Stimulated activated CD4-positive, alpha-beta T cell treated with anti-CD3 and anti-CD28 coated beads, Interleukin-2, amount 100 ng/mL, for 24 hours (primary cell): Measurements from ENCODE around the gene DCAF12L2.
A peak's percentile ranks its signal among the peaks of the same experiment; 100 is the strongest.
"Not testable (repeated sequence)": the region's sequence is repeated elsewhere in the genome, so short reads cannot be mapped to it uniquely, and the experiment has no call there.

Source experiments
- DNase-seq, 2 donors: peaks; one replicate each; pipeline ENCODE4 v3.0.0-alpha.2; 2020

The DCAF12L2 gene

DNA sequence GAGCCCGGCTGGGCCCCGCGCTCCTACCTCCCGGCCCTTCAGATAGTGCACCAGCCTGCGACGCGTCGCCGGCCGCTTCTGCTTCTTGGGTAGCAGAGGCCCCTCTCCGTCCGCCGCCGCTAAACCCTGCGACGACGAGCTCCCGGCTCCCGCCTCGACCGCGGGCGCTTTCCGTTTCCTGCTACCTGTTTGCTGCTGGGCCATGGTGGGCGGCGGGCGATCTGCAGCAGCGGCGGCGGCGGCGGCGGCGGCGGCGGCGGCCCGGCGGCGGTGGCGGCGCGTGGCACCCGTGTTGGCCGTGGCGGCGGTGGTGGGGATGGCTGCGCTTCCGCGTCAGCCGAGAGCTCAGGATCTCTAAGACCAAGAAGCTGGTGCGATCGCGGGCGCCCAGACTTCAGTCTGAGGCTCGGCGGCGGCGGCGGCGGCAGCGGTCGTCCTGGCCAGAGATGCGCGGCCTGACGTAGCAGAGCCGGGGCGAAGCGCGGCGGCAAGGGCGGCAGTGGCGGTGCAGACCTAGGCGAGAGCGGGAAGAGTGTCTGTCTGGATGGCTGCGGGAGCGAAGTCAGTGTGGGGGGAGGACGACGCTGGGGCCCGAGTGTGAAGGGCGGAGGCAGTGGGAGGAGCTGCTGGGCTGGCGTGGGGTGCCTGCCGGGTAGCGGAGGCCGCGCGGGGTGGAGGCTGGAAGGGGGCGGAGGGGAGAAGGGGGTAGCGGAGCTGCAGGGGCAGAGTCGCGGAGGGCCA, at the start of gene DCAF12L2:
DCAF12L2 (minus strand) TSS at position 569 of the 741 bp plus-strand sequence; CDS start at position 204, 365 bp downstream.
- DNase-seq = peak in 1 of 2 donors; percentile 3

DNA sequence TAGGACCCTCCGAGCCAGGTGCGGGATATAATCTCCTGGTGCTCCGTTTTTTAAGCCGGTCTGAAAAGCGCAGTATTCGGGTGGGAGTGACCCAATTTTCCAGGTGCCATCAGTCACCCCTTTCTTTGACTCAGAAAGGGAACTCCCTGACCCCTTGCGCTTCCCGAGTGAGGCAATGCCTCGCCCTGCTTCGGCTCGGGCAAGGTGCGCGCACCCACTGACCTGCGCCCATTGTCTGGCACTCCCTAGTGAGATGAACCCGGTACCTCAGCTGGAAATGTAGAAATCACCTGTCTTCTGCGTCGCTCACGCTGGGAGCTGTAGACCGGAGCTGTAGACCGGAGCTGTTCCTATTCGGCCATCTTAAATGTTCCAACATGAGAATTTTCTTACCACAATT, 24.8 kb upstream of the DCAF12L2 start:
- DNase-seq = not testable (repeated sequence)

DNA sequence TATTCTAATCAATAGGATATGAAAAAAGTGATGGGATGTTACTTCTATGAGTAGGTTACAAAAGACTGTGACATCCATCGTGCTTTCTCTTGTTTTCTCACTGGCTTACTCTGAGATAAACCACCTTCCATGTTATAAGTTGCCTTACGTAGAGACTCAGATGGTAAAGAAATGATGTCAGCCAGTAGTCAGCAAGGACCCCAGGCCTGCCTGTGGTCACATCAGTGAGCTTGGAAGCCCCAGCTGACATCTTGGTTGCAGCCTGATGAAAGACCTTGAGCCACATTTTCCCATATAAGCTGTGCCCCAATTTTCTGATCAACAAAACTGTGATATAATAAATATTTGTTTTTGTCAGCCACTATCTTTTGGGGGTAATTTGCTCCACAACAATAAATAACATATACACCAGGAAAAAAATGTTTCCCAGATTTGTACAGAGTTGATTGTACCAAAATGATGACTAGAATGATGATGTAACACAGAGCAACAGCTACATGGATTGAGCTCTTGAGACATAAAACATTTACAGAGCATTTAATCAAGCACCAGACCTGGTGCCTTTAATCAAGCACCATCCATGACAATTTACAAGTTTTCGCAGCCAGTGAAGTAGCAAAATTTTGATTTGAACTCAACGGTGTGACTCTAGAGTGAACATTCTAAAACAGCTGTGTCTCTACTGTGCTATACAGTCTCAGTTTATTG, 11.2 kb upstream of the DCAF12L2 start:
- no peak for DNase-seq

DNA sequence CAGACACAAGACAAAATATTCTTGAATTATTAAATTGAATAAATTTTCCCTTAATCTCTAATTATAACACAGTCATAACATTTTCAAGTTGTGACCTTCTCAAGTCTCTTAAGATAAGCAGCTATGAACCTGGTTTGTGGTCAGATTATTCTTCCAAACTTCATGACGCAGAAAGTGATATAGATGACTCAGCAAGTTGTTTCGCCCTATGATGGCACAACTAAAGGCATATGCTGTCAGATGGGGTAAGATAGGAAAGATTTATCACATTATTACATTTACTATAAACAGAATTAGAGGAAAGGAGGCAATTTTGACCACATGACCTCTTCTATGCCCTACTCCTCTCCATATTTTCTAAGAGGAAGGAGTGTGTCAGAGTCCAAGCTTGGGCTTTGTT, 4.6 kb upstream of the DCAF12L2 start:
- DNase-seq = no peak

DNA sequence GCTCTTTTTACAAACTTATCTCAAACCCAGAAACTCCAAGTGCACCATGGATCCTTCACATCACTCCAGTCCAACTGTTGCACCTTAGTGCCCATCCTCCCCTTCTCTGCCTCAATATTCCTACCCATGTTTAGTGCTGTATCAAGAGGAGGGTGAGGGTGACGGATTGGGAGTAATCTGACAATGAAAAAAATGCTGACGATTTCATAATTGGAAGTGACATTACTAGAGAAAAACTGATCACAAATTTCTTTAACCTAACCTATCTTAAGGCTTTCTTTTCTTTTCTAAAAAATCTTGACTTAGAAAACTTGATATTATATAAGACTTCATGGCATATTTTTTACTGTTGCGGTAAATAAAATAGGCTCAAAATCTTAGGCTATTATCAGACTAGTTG, 1.5 kb upstream of the DCAF12L2 start:
- DNase-seq = no peak

DNA sequence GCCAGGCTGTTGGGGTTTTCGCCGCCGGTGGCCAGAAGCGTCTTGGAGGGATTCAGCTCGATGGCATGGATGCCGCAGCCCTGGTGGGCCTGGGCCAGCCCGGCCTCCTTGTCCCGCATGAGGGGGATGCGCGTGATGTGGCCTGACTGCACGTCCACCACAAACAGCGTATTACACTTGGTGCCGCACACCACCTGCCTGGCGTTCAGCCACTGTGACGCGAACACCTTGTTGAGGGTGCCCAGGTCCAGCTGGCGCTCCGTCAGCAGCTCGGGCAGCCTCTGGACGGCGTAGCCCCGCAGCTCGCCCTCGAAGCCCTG, 728 bp downstream of the DCAF12L2 start:
- no peak for DNase-seq

DNA sequence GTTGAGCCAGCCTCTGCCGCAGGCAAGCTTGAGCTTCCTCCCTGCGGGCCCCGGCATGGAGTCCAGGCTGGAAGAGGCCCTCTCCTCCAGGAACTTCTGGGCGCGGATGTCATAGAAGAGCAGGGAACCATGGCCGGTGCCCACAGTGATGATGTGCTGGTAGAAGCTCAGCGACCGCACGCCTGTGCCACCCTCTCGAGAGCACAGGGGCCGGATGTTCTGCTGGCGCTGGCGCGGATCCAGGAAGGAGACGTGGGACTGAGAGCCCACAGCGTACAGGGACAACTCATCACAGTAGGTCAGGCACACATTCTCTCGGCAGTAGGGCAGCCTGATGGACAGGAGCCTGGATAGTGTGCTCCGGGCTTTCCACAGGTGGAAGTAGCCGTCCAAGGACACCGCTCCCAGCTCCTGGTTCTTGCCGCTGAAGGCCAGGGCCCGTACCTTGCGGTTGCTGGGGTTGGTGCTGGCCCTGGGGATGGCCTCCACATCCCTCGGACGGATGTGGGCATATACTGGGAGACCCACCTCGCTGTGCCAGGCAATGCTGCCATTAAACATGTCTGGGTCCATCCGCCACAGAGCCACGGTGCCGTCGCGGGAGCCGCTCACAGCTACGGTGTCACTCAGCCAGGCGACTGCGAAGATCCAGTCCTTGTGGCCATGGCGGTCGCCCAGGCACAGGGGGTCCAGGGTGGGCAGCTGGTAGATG, 1.2 kb downstream of the DCAF12L2 start:
- no peak for DNase-seq

DNA sequence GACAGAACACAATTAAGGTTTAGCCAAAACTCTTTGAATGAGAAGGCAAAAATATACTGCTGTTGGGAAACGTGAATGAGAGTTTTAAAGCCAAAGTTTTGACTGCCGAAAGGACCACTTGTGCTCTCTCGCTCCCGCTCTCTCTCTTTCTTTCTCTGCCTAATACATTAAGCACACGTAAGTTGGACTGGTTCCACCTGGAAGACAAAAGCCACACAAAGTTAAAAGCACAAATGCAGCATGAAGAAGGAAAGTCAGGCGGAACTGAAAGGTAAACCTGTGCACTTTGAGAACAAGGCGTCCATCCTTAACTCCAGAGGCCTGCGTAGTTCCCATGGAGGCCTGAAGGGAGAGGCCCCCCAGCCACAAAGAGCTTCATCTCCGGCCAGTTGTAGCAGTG, 1.9 kb downstream of the DCAF12L2 start:
- no peak for DNase-seq

DNA sequence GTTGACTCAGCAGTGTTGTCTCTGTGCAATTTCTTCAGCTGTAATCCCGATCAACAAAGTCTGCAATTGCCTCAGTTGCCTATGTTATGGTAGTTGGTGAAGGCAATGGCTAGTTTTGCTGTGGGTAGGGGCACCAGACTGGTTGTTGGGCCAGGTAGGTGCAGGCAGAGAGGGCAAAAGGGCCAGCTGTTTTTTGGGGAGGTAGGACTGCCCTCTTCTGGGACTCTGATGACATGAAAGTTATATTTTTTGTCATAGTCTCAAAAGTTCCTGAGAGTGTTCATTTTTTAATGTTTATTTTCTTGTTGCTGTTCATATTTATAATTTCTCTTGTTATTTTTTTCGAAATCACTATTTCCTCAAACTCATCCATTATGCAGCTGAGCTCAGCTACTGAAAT, 25.1 kb downstream of the DCAF12L2 start:
- DNase-seq = no peak

DNA sequence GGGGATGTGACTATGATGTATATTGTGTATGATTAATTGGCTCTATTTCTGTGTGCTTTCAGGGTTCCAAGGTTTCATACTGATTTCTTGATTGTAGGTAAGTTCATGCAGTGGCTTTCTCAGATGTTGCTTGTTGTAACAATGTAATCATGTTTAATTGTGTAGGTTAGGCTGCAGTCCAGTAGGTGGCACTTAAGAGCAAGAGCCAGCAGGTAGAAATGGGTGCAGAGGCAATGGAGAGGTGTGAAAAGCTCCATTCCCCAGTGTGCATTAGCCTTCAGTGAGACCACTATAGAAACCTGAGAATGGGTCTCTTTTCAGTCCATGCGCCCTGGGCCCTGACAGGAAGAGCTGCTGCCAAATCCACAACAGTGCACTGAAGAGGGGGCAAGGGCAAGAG, 28.2 kb downstream of the DCAF12L2 start:
- DNase-seq = no peak

DNA sequence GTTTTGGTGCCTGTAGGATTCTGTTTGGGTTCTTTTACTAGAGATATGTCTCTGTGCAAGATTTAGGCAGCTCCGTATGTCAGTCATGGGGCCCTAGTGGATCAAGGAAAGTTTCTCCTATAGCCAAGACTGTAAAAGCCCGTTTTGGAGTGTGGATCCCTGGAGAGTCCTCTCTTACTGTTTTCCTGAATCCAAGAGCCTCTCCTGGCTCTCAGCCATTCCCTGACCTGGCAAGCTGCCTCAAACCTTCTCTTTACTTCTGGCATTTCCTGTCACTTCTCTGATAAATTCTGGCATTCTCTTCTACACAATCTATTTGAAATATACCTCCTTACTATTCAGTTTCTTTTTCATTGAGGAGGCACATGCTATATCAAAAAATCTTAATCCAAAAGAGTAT, 41.4 kb downstream of the DCAF12L2 start:
- no peak for DNase-seq
